C1 segment of cervical spinal cord (tissue), 14 donors: ENCODE data around the gene STX5.
"Not testable (repeated sequence)": the region's sequence is repeated elsewhere in the genome, so short reads cannot be mapped to it uniquely, and the experiment has no call there.

Experiments
- DNase-seq, 14 donors: peaks; one replicate each; lab custom pipeline; 2025; lab: John Stamatoyannopoulos, UW

The STX5 gene

GRCh38 chr11:62854825-62855570 is 23.1 kb upstream of the STX5 start:
- DNase-seq, result no peak

- DNase-seq, result no peak
Observed at GRCh38 chr11:62854013-62854824, 22.4 kb upstream of the STX5 start.

GRCh38 chr11:62853279-62853965 is 21.6 kb upstream of the STX5 start:
- DNase-seq, result no peak

GRCh38 chr11:62852523-62853188 is 20.8 kb upstream of the STX5 start:
- DNase-seq, result no peak

- no peak for DNase-seq
Observed at GRCh38 chr11:62851807-62852522, 20.1 kb upstream of the STX5 start.

- DNase-seq, result no peak
Observed at GRCh38 chr11:62850911-62851806, 19.3 kb upstream of the STX5 start.

GRCh38 chr11:62847767-62848314 is 16.0 kb upstream of the STX5 start:
- DNase-seq, result no peak

- no peak for DNase-seq
Observed at GRCh38 chr11:62846177-62846576, 14.3 kb upstream of the STX5 start.

GRCh38 chr11:62844154-62844553 is 12.3 kb upstream of the STX5 start:
- DNase-seq, result no peak

GRCh38 chr11:62843466-62843865 is 11.6 kb upstream of the STX5 start:
- no peak for DNase-seq

- DNase-seq, result not testable (repeated sequence)
Observed at GRCh38 chr11:62842891-62843290, 11.0 kb upstream of the STX5 start.

- peak in 7 of 14 donors; percentile 13 to 57 (median 43) for DNase-seq
Observed at GRCh38 chr11:62842171-62842741, 10.4 kb upstream of the STX5 start.

GRCh38 chr11:62841361-62842170 is 9.7 kb upstream of the STX5 start:
- DNase-seq, result peak in 13 of 14 donors; percentile 11 to 100 (median 83)

GRCh38 chr11:62840721-62841360 is 9.0 kb upstream of the STX5 start:
- DNase-seq, result peak in 10 of 14 donors; percentile 18 to 66 (median 46)

- peak; percentile 35 to 95 (median 89) for DNase-seq
Observed at GRCh38 chr11:62839050-62839945, 7.4 kb upstream of the STX5 start, which contains the start of gene WDR74. TSS of gene WDR74 (minus strand) at chr11:62839590. CDS start at chr11:62839570, 20 bp downstream.

- DNase-seq, result no peak
Observed at GRCh38 chr11:62835336-62835735, 3.5 kb upstream of the STX5 start.
